ENCODE measurements around the gene TIMM29.

- TF ChIP-seq CTCF (IDR thresholded peaks at IDR 0.05), result no peak
- no peak for TF ChIP-seq POLR2A (IDR thresholded peaks at IDR 0.05)
- no peak for TF ChIP-seq POLR2AphosphoS5 (IDR thresholded peaks at IDR 0.05)
Observed at GRCh38 chr19:10907925-10908324, 20.7 kb upstream of the TIMM29 start.

Data from prostate gland (tissue), 2 donors.